ENCODE measurements around the gene C9orf85. TPM values are rescaled to one million over a fixed set of nuclear protein-coding genes. Genes with fewer than 3 reads are reported as not detected.
"Not testable (repeated sequence)": the region's sequence is repeated elsewhere in the genome, so short reads cannot be mapped to it uniquely, and the experiment has no call there.

C9orf85 gene
- total RNA-seq, 2 experiments from 2014 or later, result 5.6 to 14.2 TPM

GRCh38 chr9:71897577-71897976, 13.9 kb upstream of the C9orf85 start:
- H3K4me1 ChIP-seq (ENCODE audit: insufficient read depth, low read length, poor library complexity, severe bottlenecking), result peaks cover 90% of the 10 kb centered on the region
- no TSS peak for BruUV-seq (replicated peaks)
- peak; percentile 81 for DNase-seq (ENCODE audit: low spot score)
- peak overlapping the region; percentile 53 for H3K4me3 ChIP-seq (ENCODE audit: low read depth, low read length, poor library complexity, severe bottlenecking)
- CTCF ChIA-PET (ENCODE audit: unreplicated experiment), result interaction anchor here (1.5 kb wide), 1 partner anchor 11 kb away, joined by 4 read pairs; no protein-coding TSS in a partner anchor
- intact Hi-C loops (cut with micrococcal nuclease; ENCODE audit: unreplicated experiment), result loop anchor here (5.0 kb wide), 1 partner anchor 100 kb away; no protein-coding TSS in a partner anchor
- peak overlapping the region; percentile 81 for H3K4me2 ChIP-seq (ENCODE audit: low read length)
- H4K20me1 ChIP-seq (ENCODE audit: insufficient read depth, low read length), result no peaks in the 10 kb centered on the region
- H3K79me2 ChIP-seq (ENCODE audit: insufficient read depth, low read depth, low read length), result peaks cover 99% of the 10 kb centered on the region
- TF ChIP-seq CTCF (conservative IDR thresholded peaks at IDR 0.05; ENCODE audit: low read length) (no peak), EZH2phosphoT487 (IDR thresholded peaks at IDR 0.05; ENCODE audit: borderline replicate concordance, low read depth, low read length) (no peak)
- H3K9me2 ChIP-seq (ENCODE audit: insufficient read depth, low read length), result no peaks in the 10 kb centered on the region
- peak overlapping the region; percentile 99 for H3K27ac ChIP-seq (ENCODE audit: low read depth, low read length, poor library complexity, severe bottlenecking)
- peaks cover 9% of the 10 kb centered on the region; the same call in 1 of the 2 replicates for H3K9me3 ChIP-seq (ENCODE audit: low read length)
- POLR2A ChIA-PET, result interaction anchor here (3.0 to 7.0 kb wide), 3 partner anchors 9 to 15 kb away, joined by 15 to 99 read pairs (median 65); partner anchors contain the start of genes ABHD17B and C9orf85
- peaks cover 16% of the 10 kb centered on the region for H3K36me3 ChIP-seq (ENCODE audit: insufficient read depth, low read length)
- no peak overlapping the region for H2AFZ ChIP-seq (ENCODE audit: low read length)

GRCh38 chr9:71898756-71899155, 12.7 kb upstream of the C9orf85 start:
- H3K27ac ChIP-seq (ENCODE audit: low read depth, low read length, poor library complexity, severe bottlenecking), result peak overlapping the region; percentile 99
- CTCF ChIA-PET (ENCODE audit: unreplicated experiment), result interaction anchor here (0.6 to 0.7 kb wide), 2 partner anchors 116 to 1232 kb away, joined by 3 read pairs; no protein-coding TSS in a partner anchor
- not testable (repeated sequence) for H2AFZ ChIP-seq (ENCODE audit: low read length); H3K9me3 ChIP-seq (ENCODE audit: low read length); H3K9me2 ChIP-seq (ENCODE audit: insufficient read depth, low read length); H4K20me1 ChIP-seq (ENCODE audit: insufficient read depth, low read length); H3K36me3 ChIP-seq (ENCODE audit: insufficient read depth, low read length); BruUV-seq (replicated peaks)
- H3K4me2 ChIP-seq (ENCODE audit: low read length), result peak overlapping the region; percentile 82
- H3K79me2 ChIP-seq (ENCODE audit: insufficient read depth, low read depth, low read length), result peaks cover 99% of the 10 kb centered on the region
- H3K4me1 ChIP-seq (ENCODE audit: insufficient read depth, low read length, poor library complexity, severe bottlenecking), result peaks cover 91% of the 10 kb centered on the region
- intact Hi-C loops (cut with micrococcal nuclease; ENCODE audit: unreplicated experiment), result loop anchor here (5.0 kb wide), 1 partner anchor 101 kb away; no protein-coding TSS in a partner anchor
- peak overlapping the region; percentile 64 for H3K4me3 ChIP-seq (ENCODE audit: low read depth, low read length, poor library complexity, severe bottlenecking)
- peak; percentile 33 for DNase-seq (ENCODE audit: low spot score)
- POLR2A ChIA-PET, result interaction anchor here (0.6 to 7.0 kb wide), 11 partner anchors 9 to 246 kb away, joined by 3 to 99 read pairs (median 4); partner anchors contain the start of genes ABHD17B and C9orf85

- H2AFZ ChIP-seq (ENCODE audit: low read length), result no peak overlapping the region
- peak overlapping the region; percentile 99 for H3K27ac ChIP-seq (ENCODE audit: low read depth, low read length, poor library complexity, severe bottlenecking)
- no peak for TF ChIP-seq EZH2phosphoT487 (IDR thresholded peaks at IDR 0.05; ENCODE audit: borderline replicate concordance, low read depth, low read length)
- TF ChIP-seq CTCF (conservative IDR thresholded peaks at IDR 0.05; ENCODE audit: low read length), result peak; percentile 74
These were observed 9.5 kb upstream of the C9orf85 start for GRCh38 chr9:71901695-71902597.

More at GRCh38 chr9:71901695-71902597, 9.5 kb upstream of the C9orf85 start:
- intact Hi-C loops (cut with micrococcal nuclease; ENCODE audit: unreplicated experiment), result loop anchor here (1.0 to 10.0 kb wide), 3 partner anchors 7 to 463 kb away; partner anchors contain the start of gene ZFAND5
- DNase-seq (ENCODE audit: low spot score), result peak; percentile 39
- peaks cover 99% of the 10 kb centered on the region for H3K79me2 ChIP-seq (ENCODE audit: insufficient read depth, low read depth, low read length)
- H3K9me2 ChIP-seq (ENCODE audit: insufficient read depth, low read length), result no peaks in the 10 kb centered on the region
- H3K9me3 ChIP-seq (ENCODE audit: low read length), result no peaks in the 10 kb centered on the region
- POLR2A ChIA-PET, result interaction anchor here (0.6 to 6.8 kb wide), 7 partner anchors 9 to 89 kb away, joined by 3 to 99 read pairs (median 8); partner anchors contain the start of genes ABHD17B and C9orf85
- H3K36me3 ChIP-seq (ENCODE audit: insufficient read depth, low read length), result peaks cover 23% of the 10 kb centered on the region
- CTCF ChIA-PET (ENCODE audit: unreplicated experiment), result interaction anchor here (0.8 to 1.5 kb wide), 2 partner anchors 14 kb away, joined by 3 read pairs; no protein-coding TSS in a partner anchor
- H3K4me2 ChIP-seq (ENCODE audit: low read length), result peak overlapping the region; percentile 82
- no TSS peak for BruUV-seq (replicated peaks)
- 0 out of 2 replicates have a peak, but pooled peaks cover 16% of the 10 kb centered on the region for H4K20me1 ChIP-seq (ENCODE audit: insufficient read depth, low read length)
- H3K4me3 ChIP-seq (ENCODE audit: low read depth, low read length, poor library complexity, severe bottlenecking), result peak overlapping the region; percentile 61
- peaks cover 91% of the 10 kb centered on the region for H3K4me1 ChIP-seq (ENCODE audit: insufficient read depth, low read length, poor library complexity, severe bottlenecking)

Data from OCI-LY7 (cell line).